NCI-H2196 (cell line): ENCODE results near the gene CFAP100.
A peak's percentile ranks its signal among the peaks of the same experiment; 100 is the strongest.

Experiments
- DNase-seq: peaks from one replicate; lab custom pipeline; 2025; ENCODE audit not compliant: unreplicated experiment; lab: John Stamatoyannopoulos, UW

Gene CFAP100

DNA sequence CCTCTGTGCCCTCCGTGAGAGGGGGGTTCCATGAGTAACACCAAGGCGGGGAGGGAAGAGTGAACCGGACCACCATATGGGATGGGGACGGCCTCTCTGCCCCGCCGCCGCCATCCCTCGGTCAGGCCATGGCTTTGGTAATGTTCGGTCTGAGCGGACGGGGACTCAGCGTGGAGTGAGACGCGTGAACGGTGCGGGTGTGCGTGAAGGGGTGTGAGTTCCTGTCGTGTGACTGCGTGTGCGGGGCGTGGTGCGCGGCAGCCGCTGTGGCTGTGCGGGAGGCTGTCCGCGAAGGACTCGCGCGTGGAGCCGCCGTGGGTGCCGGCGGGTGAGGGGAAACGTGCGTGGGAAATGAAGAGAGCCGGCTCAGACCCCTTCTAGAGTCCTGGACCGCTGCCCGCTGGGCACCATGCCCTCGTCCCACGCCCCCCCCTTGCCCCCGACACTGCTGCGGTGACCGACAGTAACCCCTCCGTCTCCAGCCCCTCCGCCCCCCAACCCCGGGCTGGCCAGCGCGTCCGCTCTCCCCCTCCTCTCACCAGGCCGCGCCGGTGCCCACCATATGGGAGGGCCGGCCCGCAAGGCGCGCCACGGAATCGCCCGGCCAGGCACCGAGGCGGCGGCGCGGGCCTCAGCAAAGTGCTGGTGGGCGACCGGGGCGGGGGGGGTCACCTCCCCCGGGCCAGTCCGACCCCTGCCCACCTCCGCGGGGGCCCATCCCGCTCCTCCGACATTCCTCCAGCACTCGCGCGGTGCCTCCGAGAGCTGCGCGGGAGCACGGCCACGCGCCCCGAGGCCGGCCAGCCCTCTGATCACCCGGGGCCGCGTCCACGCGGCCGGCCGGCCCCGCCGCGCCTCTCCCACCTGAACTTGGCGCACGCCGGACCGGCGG is 38.1 kb upstream of the CFAP100 start:
- no peak for DNase-seq

DNA sequence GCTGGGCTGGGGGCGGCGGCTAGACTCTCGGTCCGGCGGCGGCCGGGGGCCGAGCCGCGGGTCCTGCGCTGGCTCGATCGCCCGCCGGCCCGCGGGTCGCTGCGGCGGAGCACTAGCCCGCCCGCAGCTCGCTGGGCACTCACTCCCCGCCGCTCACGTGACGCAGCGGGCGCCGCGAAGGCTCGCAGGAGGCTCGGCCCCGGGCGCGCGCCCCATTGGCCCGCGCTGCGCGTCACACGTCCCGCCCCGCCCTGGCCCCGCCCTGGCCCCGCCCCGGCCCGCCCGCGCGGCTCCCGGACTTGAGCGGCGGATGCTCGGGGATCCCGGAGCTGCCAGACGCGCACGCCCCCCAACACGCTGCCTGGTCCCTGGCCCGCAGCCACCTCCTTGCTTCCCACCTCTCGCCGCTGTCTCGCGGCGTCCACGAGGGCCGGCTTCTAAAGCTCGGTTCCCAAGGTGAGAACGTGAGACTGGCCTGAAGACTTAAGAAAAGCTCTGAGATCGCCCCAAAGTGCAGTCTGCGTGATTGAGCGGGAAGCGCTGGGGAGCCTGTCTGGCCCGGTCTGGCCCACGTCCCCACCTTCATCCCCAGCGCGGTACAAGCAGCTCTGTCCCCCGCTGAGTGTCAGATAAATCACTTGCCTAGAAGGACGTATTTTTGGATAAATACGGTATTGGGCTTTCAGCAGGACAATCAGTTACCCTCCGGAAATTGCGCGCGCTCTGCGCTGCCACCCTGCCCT is 37.2 kb upstream of the CFAP100 start, which contains the start of gene KLF15:
Gene KLF15 (minus strand): TSS at position 114 of the 743 bp plus-strand sequence. CDS start 4,486 bp downstream, outside the sequence.
- DNase-seq: peak; percentile 95

- peak; percentile 87 for DNase-seq
These were observed 36.5 kb upstream of the CFAP100 start for GRCh38 chr3:126358038-126358815.

GRCh38 chr3:126358816-126359181 is 35.9 kb upstream of the CFAP100 start:
- no peak for DNase-seq

DNA sequence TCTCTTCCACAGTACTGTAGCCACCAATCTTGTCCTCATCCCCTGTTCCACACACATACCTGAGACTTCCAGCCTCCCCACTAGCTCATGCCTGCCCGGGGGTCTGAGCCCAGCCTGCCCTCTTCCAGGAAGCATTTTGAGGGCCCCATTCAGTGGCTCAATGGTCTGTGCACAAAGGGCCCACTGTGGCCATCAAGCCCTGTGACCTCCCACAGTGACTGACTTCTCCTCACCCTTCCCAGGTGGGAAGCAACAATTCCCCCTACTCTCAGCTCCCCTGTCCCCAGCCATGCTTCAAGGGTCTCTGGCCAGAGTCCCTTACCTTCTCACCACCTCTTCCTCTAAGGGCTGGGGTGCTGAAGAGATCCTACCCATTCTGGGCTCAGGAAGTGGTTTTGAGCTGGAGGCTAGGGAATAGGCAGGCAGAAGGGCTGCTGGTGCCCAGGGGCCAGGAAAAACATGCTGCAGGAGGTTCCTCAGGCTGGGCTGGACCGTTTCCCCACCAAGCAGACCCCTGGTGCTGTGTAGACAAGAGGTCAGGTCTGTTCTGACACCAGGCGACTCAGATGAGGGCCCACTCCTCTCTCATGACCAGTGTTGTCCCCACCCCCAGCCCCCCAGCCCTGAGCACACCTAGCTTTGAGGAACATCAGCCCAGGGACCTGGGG is 34.5 kb upstream of the CFAP100 start:
- no peak for DNase-seq

DNA sequence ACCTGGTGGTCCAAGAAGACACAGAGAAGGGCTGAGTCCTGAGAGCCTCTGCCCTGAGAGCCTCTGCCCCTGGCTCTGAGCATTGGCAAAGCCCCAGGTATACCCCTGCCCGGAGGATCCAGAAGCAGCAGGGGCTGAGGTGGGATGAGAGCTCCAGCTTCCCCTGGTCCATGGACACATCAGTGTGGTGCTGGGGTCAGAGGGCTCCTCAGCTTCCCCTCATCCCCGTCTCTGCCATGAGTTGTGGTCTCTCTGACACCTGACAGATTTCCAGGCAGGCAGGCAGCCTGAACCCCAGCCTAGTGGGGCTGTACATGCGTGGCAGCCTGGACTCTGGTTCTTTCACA is 34.0 kb upstream of the CFAP100 start:
- no peak for DNase-seq

DNA sequence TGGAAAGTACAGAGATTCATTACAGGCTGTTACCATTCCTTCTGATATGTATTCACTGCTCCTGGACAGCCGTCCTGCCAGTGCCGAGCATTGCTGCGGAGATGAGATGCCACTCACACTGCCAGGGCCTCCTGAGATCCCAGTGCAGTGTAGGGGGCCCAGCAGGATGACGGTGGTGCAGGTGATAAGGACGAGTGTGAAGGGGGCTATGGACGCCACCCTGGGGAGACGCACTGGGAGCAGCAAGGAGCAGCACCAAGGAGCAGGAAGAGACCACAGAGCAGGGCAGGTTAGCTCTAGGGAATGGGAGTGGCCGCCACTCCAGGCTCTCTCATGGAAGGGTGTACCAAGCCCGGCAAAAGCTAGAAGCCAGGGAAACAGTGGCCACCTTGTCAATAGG is 33.5 kb upstream of the CFAP100 start:
- no peak for DNase-seq

DNA sequence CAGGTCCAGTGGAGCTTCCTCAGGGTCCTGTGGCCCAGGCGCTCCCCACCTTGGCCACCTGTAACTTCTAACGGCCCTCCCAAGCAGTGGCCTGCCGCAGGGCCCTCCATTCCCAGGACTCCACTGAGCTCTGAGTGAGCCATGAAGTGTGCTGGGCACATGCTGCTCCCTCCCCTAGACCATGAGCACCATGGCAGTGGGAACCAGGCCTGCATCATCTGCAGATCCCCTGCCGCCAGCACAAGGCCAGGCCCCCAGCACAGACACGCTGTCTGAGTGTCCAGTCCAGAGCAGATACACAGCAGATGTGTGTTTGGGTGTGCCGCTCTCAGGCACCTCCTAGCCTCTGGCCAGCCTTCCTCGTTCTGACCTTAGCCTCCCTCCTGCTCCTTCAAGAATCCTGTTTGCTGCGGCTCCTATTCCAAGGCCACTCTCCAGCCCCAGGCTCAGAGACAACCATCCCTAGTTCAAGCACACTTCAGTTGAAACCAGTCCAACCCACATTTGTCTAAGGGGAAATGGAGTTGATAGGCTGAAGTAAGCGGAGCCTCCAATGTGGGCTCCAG is 30.5 kb upstream of the CFAP100 start:
- no peak for DNase-seq

DNA sequence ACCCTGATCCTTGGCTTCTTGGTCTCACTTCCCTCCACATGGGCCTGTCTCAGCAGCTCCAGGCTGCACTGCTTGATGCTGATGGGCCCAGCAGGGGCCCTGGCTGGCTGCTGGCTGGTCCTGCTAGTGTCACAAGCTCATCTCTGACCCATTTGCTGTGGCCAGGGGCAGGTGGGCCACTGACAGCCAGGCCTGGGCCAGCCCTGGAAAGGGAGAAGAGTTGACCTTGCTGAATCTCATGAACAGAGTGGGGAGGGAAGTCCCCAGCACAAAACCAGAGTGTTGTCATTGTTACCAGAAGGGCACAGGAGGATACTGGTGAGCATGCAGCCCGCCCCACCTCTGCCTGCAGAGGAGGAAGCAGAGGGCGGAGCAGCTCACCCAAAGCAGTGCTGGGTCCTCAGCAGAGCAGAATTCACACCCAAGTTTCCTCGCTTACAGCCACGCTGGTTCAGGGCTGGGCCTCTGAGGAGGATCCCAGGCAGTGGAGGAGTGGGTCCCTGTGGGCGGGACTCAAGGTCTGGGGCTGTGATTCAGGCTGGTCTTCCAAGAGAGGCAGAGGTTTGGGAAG is 29.9 kb upstream of the CFAP100 start:
- DNase-seq: no peak

DNA sequence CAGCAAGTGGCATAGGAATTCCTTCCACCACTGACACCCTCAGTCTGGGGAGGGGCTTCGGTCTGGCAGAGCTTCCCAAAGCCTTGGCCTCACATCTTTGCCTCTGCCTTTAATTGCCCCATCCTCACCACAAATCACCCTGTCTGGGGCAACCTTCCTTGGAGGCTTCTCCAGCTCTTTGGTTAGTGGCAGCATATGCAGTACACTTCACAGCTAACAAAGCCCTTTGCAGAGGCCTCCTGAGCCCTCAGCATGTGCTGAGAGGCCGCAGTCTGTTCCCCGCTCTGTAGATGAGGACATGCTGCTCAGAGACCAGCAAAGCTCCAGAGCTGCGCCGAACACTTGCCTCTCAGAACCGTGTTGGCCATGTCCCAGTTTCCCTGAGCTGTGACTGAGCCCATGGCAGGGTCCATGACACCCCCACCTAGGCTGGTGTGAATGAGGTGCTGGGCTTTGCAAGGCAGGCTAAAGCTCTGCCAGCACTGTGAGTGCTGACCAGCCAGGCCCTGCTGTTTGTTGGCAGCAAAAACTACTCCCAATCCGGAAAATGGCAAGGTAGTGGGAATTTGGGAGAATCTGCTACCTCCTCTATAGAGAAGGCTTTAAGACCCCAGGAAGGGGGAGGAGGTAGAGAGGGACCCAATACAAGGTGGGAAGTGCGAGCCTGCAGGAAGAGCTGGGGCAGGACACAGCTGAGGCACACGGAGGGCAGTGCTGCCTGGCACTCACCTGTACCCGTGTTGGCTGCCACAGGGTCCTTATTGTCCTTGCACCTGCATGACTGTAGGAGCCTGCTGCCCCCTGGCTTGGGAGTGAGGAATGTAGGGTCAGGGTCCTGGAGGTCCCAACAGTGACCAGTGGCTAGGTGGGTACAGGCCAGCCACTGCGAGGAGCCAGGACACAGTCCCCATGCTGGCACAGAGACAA is 29.1 kb upstream of the CFAP100 start:
- DNase-seq: no peak

- no peak for DNase-seq
These were observed 27.3 kb upstream of the CFAP100 start for GRCh38 chr3:126367316-126367805.

DNA sequence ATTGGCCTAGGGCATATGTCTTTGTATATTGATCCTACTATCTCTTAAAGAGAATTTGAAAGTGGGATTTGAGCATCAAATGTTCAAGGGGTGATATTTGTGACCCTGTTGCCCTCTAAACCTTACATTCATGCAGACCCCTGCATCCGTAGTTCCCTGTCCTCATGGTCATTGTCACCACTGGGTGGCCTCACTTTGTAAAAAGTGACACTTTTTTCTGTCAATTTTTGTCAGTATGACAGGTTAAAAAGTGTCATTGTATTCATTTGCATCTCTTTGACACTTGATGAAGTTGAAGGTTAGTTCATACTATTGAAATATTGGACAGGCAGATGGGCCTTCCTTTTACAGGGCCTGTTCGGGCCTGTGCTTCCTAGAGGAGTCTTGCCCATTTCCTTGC is 25.2 kb upstream of the CFAP100 start:
- no peak for DNase-seq

DNA sequence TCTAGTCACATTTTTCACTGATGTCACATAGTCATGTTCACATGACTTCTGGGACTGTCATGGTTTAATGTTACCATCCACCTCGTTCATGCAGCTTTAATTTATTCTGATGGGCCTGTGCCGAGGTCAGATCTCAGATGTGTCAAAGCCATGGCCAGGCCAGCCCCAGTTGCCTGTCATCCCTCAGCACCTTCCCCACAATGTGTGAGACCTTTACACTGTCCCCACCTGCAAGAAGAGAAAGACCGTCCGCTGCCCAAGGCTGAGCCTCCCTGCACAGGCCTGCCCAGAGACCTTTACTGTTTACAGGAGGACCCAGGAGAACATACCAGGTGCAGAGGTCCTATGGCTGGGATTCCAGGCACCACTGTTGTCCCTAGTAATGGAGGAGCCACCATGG is 24.7 kb upstream of the CFAP100 start:
- DNase-seq: no peak

- no peak for DNase-seq
These were observed 24.1 kb upstream of the CFAP100 start for GRCh38 chr3:126370606-126371005.

- DNase-seq: no peak
These were observed 23.5 kb upstream of the CFAP100 start for GRCh38 chr3:126371096-126371705.

DNA sequence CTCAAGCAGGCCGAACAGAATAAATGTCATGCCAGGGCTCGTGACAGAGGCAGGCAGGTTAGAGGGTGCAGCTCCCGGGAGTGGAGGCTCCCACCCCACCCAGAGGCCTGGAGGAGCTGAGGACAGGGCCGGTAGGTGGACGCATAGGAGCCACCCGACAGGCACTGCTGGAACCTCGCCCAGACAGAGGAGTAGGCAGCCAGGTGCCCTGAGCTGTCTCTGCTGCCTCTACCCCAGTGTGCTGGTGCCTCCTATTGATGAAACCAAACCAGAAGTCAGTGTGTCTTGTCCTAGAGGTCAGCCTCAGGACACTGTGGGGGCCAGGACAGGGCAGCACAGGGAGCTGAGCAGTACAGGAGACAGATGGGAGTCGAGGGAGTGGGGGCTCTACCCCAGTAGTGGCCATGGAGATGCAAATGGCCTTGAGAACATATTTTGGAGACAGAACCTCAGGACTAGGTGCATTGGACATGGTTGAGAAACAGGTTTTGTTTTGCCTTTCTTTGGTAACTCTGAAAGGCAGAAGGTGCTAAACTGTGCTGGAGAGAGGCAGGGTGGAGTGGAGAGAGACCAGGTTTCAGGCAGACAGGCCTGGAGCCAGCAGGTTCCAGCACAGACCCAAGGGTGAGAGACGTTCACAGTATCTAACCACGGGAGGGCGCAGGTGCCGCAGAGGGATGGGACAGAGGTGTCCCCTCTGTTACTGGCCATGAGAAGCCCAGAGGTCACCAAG is 22.1 kb upstream of the CFAP100 start:
- peak; percentile 41 for DNase-seq

GRCh38 chr3:126373146-126373613 is 21.5 kb upstream of the CFAP100 start:
- DNase-seq: no peak
